Esophagus muscularis mucosa (tissue), 4 donors: ENCODE results near the gene RBM12. TPM values are rescaled to one million over a fixed set of nuclear protein-coding genes. Genes with fewer than 3 reads are reported as not detected.

ENCODE experiments used
- DNase-seq: peaks from one replicate; pipeline ENCODE4 v3.0.0-alpha.2; 2017; ENCODE audit errors: extremely low spot score
- H3K27ac ChIP-seq, 4 donors: fragments of 200-600 bp; sonication (generic); replicated peaks in 1 of 4; 1 replicate in 3 of 4; 2 replicates in 1 of 4; pipeline ENCODE4 v1.5.1; 2016 to 2019; ENCODE audit warnings: mild to moderate bottlenecking in 1 of 4
- H3K27me3 ChIP-seq, 4 donors: fragments of 200-600 bp; sonication (generic); one replicate each; pipeline versions ENCODE4 v1.5.1 to v1.6.0; 2016 to 2019
- H3K36me3 ChIP-seq, 4 donors: fragments of 200-600 bp; sonication (generic); one replicate each; pipeline ENCODE4 v1.5.1; 2016 to 2019
- H3K4me1 ChIP-seq, 4 donors: fragments of 200-600 bp; sonication (generic); one replicate each; pipeline ENCODE4 v1.5.1; 2016 to 2019
- H3K4me3 ChIP-seq, 4 donors: fragments of 200-600 bp; sonication (generic); 1 replicate in 2 of 4; 2 replicates in 2 of 4; pipeline ENCODE4 v1.5.1; 2016 to 2019; ENCODE audit warnings: mild to moderate bottlenecking in 4 of 4, moderate library complexity in 1 of 4
- H3K9me3 ChIP-seq, 4 donors: fragments of 200-600 bp; sonication (generic); 1 replicate in 3 of 4; 2 replicates in 1 of 4; pipeline ENCODE4 v1.5.1; 2016 to 2019
- CTCF ChIP-seq, 3 experiments: fragments of 200-600 bp in 2 of 3; fragments of 450-650 bp in 1 of 3; sonication (generic) in 2 of 3; IDR thresholded peaks; one replicate each; pipeline ENCODE4 v1.5.1; 2017 to 2019; ENCODE audit warnings: antibody characterized with exemption in 3 of 3, mild to moderate bottlenecking in 2 of 3, moderate library complexity in 1 of 3
- EP300 ChIP-seq: sonication (generic); formaldehyde crosslinking; IDR thresholded peaks from one replicate; pipeline ENCODE4 v1.6.1; 2017; ENCODE audit warnings: antibody characterized with exemption
- POLR2A ChIP-seq: fragments of 450-650 bp; IDR thresholded peaks from one replicate; pipeline ENCODE4 v1.6.1; 2017; ENCODE audit warnings: antibody characterized with exemption, moderate library complexity, mild to moderate bottlenecking, low read depth
- POLR2AphosphoS5 ChIP-seq, 2 donors: sonication (generic); formaldehyde crosslinking; IDR thresholded peaks; one replicate each; pipeline ENCODE4 v1.6.1; 2017; ENCODE audit warnings: antibody characterized with exemption in 2 of 2
- WGBS: methylation state at CpG from one replicate; pipeline ENCODE4 v1.1.5; 2018; 5-methylcytosine and 5-hydroxymethylcytosine counted together
- intact Hi-C: fragments of 100-400 bp; cut with DNase I; formaldehyde crosslinking; loops from one replicate; pipeline ENCODE4 v1.15.1; 2023
- small RNA-seq, 3 donors: library from RNA; depleted of rRNA; stranded (forward); fragments of <200 nt; gene quantifications; one replicate each; pipeline ENCODE3, GENCODE V24; 2016
- total RNA-seq, 4 donors: library from RNA; depleted of rRNA; stranded (reverse); fragments of >200 nt; gene quantifications; one replicate each; pipeline versions ENCODE4 v1.1.0 to v1.2.1, GENCODE V29; 2016

Gene RBM12
- total RNA-seq, 4 donors from 2014 or later: 21.0 to 30.6 (median 24.0) TPM

- no peaks in the 10 kb centered on the region for H3K9me3 ChIP-seq
- DNase-seq: no peak
- H3K27ac ChIP-seq: peak overlapping the region in 3 of 4 donors; percentile 27 to 49 (median 36)
- H3K4me3 ChIP-seq: peak overlapping the region; percentile 57 to 68 (median 60)
- peaks cover 16 to 24% (median 20%) of the 10 kb centered on the region in 4 donors for H3K4me1 ChIP-seq
- no peaks in the 10 kb centered on the region for H3K36me3 ChIP-seq
- intact Hi-C loops: no loop called here
- 30% methylated on average over 17 of the region's 30 CpGs for WGBS
- peaks cover 0 to 49% (median 7%) of the 10 kb centered on the region in 4 donors for H3K27me3 ChIP-seq
- TF ChIP-seq POLR2AphosphoS5 (IDR thresholded peaks at IDR 0.05) (no peak), POLR2A (no peak), EP300 (no peak), CTCF (IDR thresholded peaks at IDR 0.05) (no peak)
Observed at GRCh38 chr20:35601990-35602389, 62.7 kb downstream of the RBM12 start.

- Histone ChIP-seq H3K9me3 (no peaks in the 10 kb centered on the region), H3K27ac (peak overlapping the region in 3 of 4 donors; percentile 27 to 49 (median 36)), H3K36me3 (no peaks in the 10 kb centered on the region), H3K4me1 (peaks cover 16 to 24% (median 20%) of the 10 kb centered on the region in 4 donors), H3K27me3 (peaks cover 0 to 51% (median 7%) of the 10 kb centered on the region in 4 donors), H3K4me3 (peak overlapping the region; percentile 57 to 68 (median 60))
- DNase-seq: no peak
- intact Hi-C loops: no loop called here
- peak; percentile 57 to 59 for TF ChIP-seq POLR2AphosphoS5 (IDR thresholded peaks at IDR 0.05)
- peak; percentile 52 to 64 (median 59) for TF ChIP-seq CTCF (IDR thresholded peaks at IDR 0.05)
- TF ChIP-seq EP300: no peak
- TF ChIP-seq POLR2A: no peak
- WGBS: 5% methylated on average over 25 of the region's 103 CpGs
Observed at GRCh38 chr20:35600993-35601973, 63.4 kb downstream of the RBM12 start.

- Histone ChIP-seq H3K4me3 (peak overlapping the region; percentile 57 to 68 (median 60)), H3K27me3 (peaks cover 0 to 51% (median 7%) of the 10 kb centered on the region in 4 donors), H3K27ac (no peak overlapping the region), H3K4me1 (peaks cover 16 to 24% (median 20%) of the 10 kb centered on the region in 4 donors), H3K36me3 (no peaks in the 10 kb centered on the region), H3K9me3 (no peaks in the 10 kb centered on the region)
- DNase-seq: no peak
- 39% methylated on average over 23 of the region's 34 CpGs for WGBS
- TF ChIP-seq POLR2A (no peak), EP300 (no peak), POLR2AphosphoS5 (IDR thresholded peaks at IDR 0.05) (no peak), CTCF (IDR thresholded peaks at IDR 0.05) (no peak)
- intact Hi-C loops: no loop called here
Observed at GRCh38 chr20:35600176-35600992, 64.3 kb downstream of the RBM12 start.

GRCh38 chr20:35599776-35600120 lies 65.0 kb downstream of the RBM12 start:
- H3K4me3 ChIP-seq: no peak overlapping the region
- intact Hi-C loops: no loop called here
- H3K9me3 ChIP-seq: no peaks in the 10 kb centered on the region
- no peaks in the 10 kb centered on the region for H3K36me3 ChIP-seq
- WGBS: no CpG with 5 or more reads among the region's 9 CpGs
- H3K4me1 ChIP-seq: peaks cover 16 to 24% (median 20%) of the 10 kb centered on the region in 4 donors
- no peak for TF ChIP-seq POLR2AphosphoS5 (IDR thresholded peaks at IDR 0.05)
- no peak for TF ChIP-seq POLR2A
- no peak for TF ChIP-seq CTCF (IDR thresholded peaks at IDR 0.05)
- H3K27me3 ChIP-seq: peaks cover 0 to 51% (median 7%) of the 10 kb centered on the region in 4 donors
- H3K27ac ChIP-seq: no peak overlapping the region
- DNase-seq: no peak

Small RNA genes within 50 kb of the gene (small RNA-seq; reads per million reads assigned to genes)
- 0 reads per million in 3 donors for gene RNU6-759P

Other genes with a start within 250 kb of the RBM12 start
- gene GDF5, start 226.7 kb downstream of the RBM12 start, total RNA-seq: under 1 TPM; 0.39 to 0.83 (median 0.44) TPM
- 10 to 100 TPM; 17.7 to 35.8 (median 23.7) TPM for gene CEP250, start 209.3 kb downstream of the RBM12 start, total RNA-seq
- not detected for gene C20orf173, start 135.2 kb downstream of the RBM12 start, total RNA-seq
- 100 to 1,000 TPM; 125 to 184 (median 133) TPM for gene ERGIC3, start 122.8 kb downstream of the RBM12 start, total RNA-seq
- 1 to 10 TPM; 2.6 to 5.0 (median 2.9) TPM for gene SPAG4, start 49.1 kb downstream of the RBM12 start, total RNA-seq
- 100 to 1,000 TPM in 2 of 4 donors, 10 to 100 TPM in 2; 23.0 to 148 (median 99.9) TPM for gene CPNE1, start within 50 bp of the RBM12 start, total RNA-seq
- 10 to 100 TPM; 25.3 to 63.3 (median 32.7) TPM for gene NFS1, start 34.5 kb upstream of the RBM12 start, total RNA-seq
- gene ROMO1, start 34.5 kb upstream of the RBM12 start, total RNA-seq: 100 to 1,000 TPM; 159 to 360 (median 263) TPM
- 100 to 1,000 TPM; 143 to 272 (median 165) TPM for gene RBM39, start 77.4 kb upstream of the RBM12 start, total RNA-seq
- 10 to 100 TPM; 45.9 to 62.2 (median 48.0) TPM for gene PHF20, start 107.1 kb upstream of the RBM12 start, total RNA-seq